PC-9 (cell line): ENCODE results near the gene DAAM1.

Experiments
- CTCF ChIP-seq: fragments of 200-600 bp; sonication (generic); conservative IDR thresholded peaks from 2 replicates; pipeline ENCODE4 v1.6.1; 2017; ENCODE audit warnings: mixed run types, antibody characterized with exemption, mild to moderate bottlenecking, moderate library complexity
- EZH2 ChIP-seq: fragments of 200-600 bp; sonication (generic); IDR thresholded peaks from 2 replicates; pipeline ENCODE4 v1.8.0; 2017; ENCODE audit warnings: antibody characterized with exemption, low read depth

GRCh38 chr14:59282378-59282765 is 93.9 kb downstream of the DAAM1 start:
- TF ChIP-seq EZH2 (no peak), CTCF (no peak)
